Testis (tissue), 3 donors: ENCODE measurements around the gene RGS3. TPM values are rescaled to one million over a fixed set of nuclear protein-coding genes. Genes with fewer than 3 reads are reported as not detected.

ENCODE experiments used
- DNase-seq: peaks from one replicate; pipeline ENCODE4 v3.0.0-alpha.2; 2019
- H3K27ac ChIP-seq, 2 donors: fragments of 200-600 bp; sonication (generic); one replicate each; pipeline ENCODE4 v1.5.1; 2019
- H3K27me3 ChIP-seq: fragments of 200-600 bp; sonication (generic); one replicate; pipeline ENCODE4 v1.5.1; 2019
- H3K36me3 ChIP-seq: fragments of 200-600 bp; sonication (generic); one replicate; pipeline ENCODE4 v1.5.1; 2017; ENCODE audit warnings: low read depth; ENCODE audit errors: missing control alignments
- H3K4me1 ChIP-seq: fragments of 200-600 bp; sonication (generic); one replicate; pipeline ENCODE4 v1.5.1; 2019
- H3K4me3 ChIP-seq, 2 donors: fragments of 200-600 bp; sonication (generic); one replicate each; pipeline ENCODE4 v1.5.1; 2017 to 2019
- H3K9me3 ChIP-seq: fragments of 200-600 bp; sonication (generic); one replicate; pipeline ENCODE4 v1.5.1; 2017
- CTCF ChIP-seq, 3 experiments: fragments of 450-650 bp in 2 of 3; fragments of 200-600 bp in 1 of 3; sonication (generic) in 1 of 3; IDR thresholded peaks; one replicate each; pipeline ENCODE4 v1.5.1; 2016 to 2019; ENCODE audit warnings: antibody characterized with exemption in 3 of 3, mild to moderate bottlenecking in 2 of 3, moderate library complexity in 1 of 3
- POLR2A ChIP-seq: fragments of 450-650 bp; IDR thresholded peaks from one replicate; pipeline ENCODE4 v1.6.1; 2017; ENCODE audit warnings: antibody characterized with exemption, mild to moderate bottlenecking, moderate library complexity
- WGBS, 2 donors: methylation state at CpG; one replicate each; pipeline ENCODE4 v1.1.5; 2018; 5-methylcytosine and 5-hydroxymethylcytosine counted together
- intact Hi-C: fragments of 100-400 bp; cut with DNase I; formaldehyde crosslinking; loops from one replicate; pipeline ENCODE4 v1.15.1; 2023; ENCODE audit warnings: low total_unique reads
- polyA plus RNA-seq: library from polyadenylated mRNA; stranded (reverse); fragments of 350-450 nt; fragmentation: Illumina TruSeq; extraction: RNeasy Lipid Tissue Mini Kit (QIAGEN cat#74804); gene quantifications from one replicate; pipeline ENCODE4 v1.2.3, GENCODE V29; 2014; ENCODE audit warnings: low read depth, low replicate concordance; ENCODE audit not compliant: insufficient read depth
- total RNA-seq, 2 donors: library from RNA; depleted of rRNA; stranded (reverse); fragments of >200 nt; gene quantifications; one replicate each; pipeline ENCODE4 v1.2.3, GENCODE V29; 2016

The RGS3 gene
- total and polyA plus RNA-seq, 3 donors from 2014 or later, result 84.8 to 125 (median 119) TPM

- Histone ChIP-seq H3K27ac (no peak overlapping the region), H3K4me3 (no peak overlapping the region), H3K9me3 (no peaks in the 10 kb centered on the region), H3K36me3 (no peaks in the 10 kb centered on the region), H3K27me3 (no peaks in the 10 kb centered on the region), H3K4me1 (peaks cover 13% of the 10 kb centered on the region)
- intact Hi-C loops, result no loop called here
- TF ChIP-seq CTCF (IDR thresholded peaks at IDR 0.05) (no peak), POLR2A (no peak)
- no peak for DNase-seq
- WGBS, 2 donors, result 59 to 67% methylated on average over 5 to 10 of the region's 10 CpGs
These were observed 167.7 kb downstream of the RGS3 start for GRCh38 chr9:113631137-113631765.

- intact Hi-C loops, result no loop called here
- DNase-seq, result no peak
- no peaks in the 10 kb centered on the region for H3K36me3 ChIP-seq
- peaks cover 7% of the 10 kb centered on the region for H3K4me1 ChIP-seq
- H3K9me3 ChIP-seq, result no peaks in the 10 kb centered on the region
- H3K27ac ChIP-seq, result no peak overlapping the region
- no peaks in the 10 kb centered on the region for H3K27me3 ChIP-seq
- no peak for TF ChIP-seq CTCF (IDR thresholded peaks at IDR 0.05)
- TF ChIP-seq POLR2A, result no peak
- WGBS, 2 donors, result 64 to 71% methylated on average over 8 of the region's 8 CpGs
- H3K4me3 ChIP-seq, result no peak overlapping the region
These were observed 168.5 kb downstream of the RGS3 start for GRCh38 chr9:113631871-113632665.

- Histone ChIP-seq H3K27me3 (no peaks in the 10 kb centered on the region), H3K4me1 (peaks cover 5% of the 10 kb centered on the region), H3K36me3 (no peaks in the 10 kb centered on the region), H3K9me3 (no peaks in the 10 kb centered on the region), H3K4me3 (no peak overlapping the region), H3K27ac (no peak overlapping the region)
- no peak for DNase-seq
- WGBS, 2 donors, result 84 to 85% methylated on average over 15 of the region's 15 CpGs
- intact Hi-C loops, result no loop called here
- TF ChIP-seq POLR2A (no peak), CTCF (IDR thresholded peaks at IDR 0.05) (no peak)
These were observed 169.5 kb downstream of the RGS3 start for GRCh38 chr9:113632776-113633590.

- WGBS, 2 donors, result 87 to 92% methylated on average over 11 of the region's 11 CpGs
These were observed 170.5 kb downstream of the RGS3 start for GRCh38 chr9:113633782-113634595.

More at GRCh38 chr9:113633782-113634595, 170.5 kb downstream of the RGS3 start:
- Histone ChIP-seq H3K36me3 (no peaks in the 10 kb centered on the region), H3K27me3 (no peaks in the 10 kb centered on the region), H3K4me3 (no peak overlapping the region), H3K9me3 (no peaks in the 10 kb centered on the region), H3K27ac (no peak overlapping the region), H3K4me1 (peaks cover 5% of the 10 kb centered on the region)
- no peak for DNase-seq
- intact Hi-C loops, result no loop called here
- no peak for TF ChIP-seq CTCF (IDR thresholded peaks at IDR 0.05)
- TF ChIP-seq POLR2A, result no peak
